HG02870 (cell line): ENCODE data around the gene RPTOR.
"Not testable (repeated sequence)": the region's sequence is repeated elsewhere in the genome, so short reads cannot be mapped to it uniquely, and the experiment has no call there.

Source experiments
- ATAC-seq: cut with Tn5 transposase; IDR thresholded peaks from one replicate; pipeline ENCODE4 v1.9.1; 2021; ENCODE audit warnings: mild to moderate bottlenecking, moderate library complexity; ENCODE audit not compliant: unreplicated experiment

Gene RPTOR

GRCh38 chr17:80803451-80804428 lies 259.1 kb downstream of the RPTOR start:
- ATAC-seq = no peak

GRCh38 chr17:80804466-80804865 lies 259.8 kb downstream of the RPTOR start:
- ATAC-seq = no peak

- ATAC-seq = no peak
Measured at GRCh38 chr17:80805032-80805751, 260.6 kb downstream of the RPTOR start.

- ATAC-seq = no peak
Measured at GRCh38 chr17:80807014-80807413, 262.4 kb downstream of the RPTOR start.

- ATAC-seq = no peak
Measured at GRCh38 chr17:80807882-80808281, 263.2 kb downstream of the RPTOR start.

- ATAC-seq = no peak
Measured at GRCh38 chr17:80811181-80812105, 266.8 kb downstream of the RPTOR start.

DNA sequence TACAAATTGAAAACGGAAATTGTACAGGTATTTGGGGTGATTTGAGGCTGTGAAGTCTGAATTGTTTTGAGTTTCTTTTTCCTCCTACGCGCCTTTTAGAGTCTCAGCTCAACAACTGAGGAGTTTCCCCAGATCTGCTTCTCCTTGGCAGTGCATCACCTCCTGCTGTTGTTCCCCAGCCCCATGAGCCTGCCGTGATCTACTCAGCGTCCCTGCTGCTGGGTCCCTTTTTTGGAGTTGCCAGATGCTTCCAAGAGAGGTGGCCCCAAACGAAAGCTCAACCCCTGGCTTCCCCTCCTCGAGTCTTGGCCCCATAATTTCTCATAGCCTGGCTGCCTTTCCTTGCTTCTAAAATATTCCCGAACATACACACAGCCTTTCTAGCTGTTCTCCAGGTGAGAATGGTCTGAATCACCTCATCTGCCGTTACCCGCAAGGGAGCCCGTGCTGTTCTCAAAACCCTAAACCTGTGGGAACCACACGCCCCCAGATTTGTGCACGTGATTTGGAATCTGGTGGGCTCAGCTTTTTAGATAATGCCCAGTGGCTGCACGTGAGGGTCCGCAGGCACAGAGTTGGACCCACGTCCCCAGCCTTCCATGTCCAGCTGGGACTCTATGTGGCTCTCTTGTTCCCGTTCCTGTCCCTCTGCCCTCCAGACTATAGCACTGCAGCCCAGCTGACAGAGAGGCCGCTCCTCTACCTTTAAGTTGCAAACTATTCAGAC lies 267.9 kb downstream of the RPTOR start:
- no peak for ATAC-seq

DNA sequence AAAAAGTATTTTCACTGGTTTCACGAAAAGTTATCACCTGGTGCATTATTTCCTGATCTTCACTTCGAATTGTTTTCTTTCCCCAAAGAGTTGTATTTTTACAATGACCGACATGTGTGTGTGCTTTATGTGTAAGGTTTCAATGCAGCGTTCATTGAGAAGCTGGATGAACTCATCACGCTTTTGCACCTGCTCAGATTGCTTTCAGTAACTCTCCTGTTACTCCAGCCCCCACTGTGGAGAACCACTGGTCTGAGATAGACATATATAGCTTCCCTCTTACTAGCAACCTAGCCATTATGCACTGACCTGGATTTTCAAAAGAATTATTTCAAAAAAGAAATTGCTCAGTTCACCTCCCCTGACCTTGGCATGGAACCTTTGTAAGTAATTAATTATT lies 268.7 kb downstream of the RPTOR start:
- ATAC-seq = no peak

- ATAC-seq = no peak
Measured at GRCh38 chr17:80814491-80814890, 269.9 kb downstream of the RPTOR start.

- no peak for ATAC-seq
Measured at GRCh38 chr17:80815151-80815681, 270.6 kb downstream of the RPTOR start.

DNA sequence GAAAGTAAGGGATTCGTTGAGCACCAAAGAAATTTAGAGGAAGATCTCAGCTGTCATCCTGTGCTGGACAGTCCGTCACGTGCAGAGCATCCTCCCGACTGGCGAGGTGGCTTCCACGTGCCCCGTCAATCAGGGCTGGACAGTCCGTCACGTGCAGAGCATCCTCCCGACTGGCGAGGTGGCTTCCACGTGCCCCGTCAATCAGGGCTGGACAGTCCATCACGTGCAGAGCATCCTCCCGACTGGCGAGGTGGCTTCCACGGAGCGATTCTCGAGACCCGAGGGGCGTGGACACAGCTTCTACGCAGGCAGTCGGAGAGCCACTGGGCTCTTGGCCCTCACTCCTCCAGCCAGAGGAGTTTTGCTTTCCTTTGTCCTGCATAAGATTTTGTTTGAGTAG lies 271.1 kb downstream of the RPTOR start:
- ATAC-seq = not testable (repeated sequence)

DNA sequence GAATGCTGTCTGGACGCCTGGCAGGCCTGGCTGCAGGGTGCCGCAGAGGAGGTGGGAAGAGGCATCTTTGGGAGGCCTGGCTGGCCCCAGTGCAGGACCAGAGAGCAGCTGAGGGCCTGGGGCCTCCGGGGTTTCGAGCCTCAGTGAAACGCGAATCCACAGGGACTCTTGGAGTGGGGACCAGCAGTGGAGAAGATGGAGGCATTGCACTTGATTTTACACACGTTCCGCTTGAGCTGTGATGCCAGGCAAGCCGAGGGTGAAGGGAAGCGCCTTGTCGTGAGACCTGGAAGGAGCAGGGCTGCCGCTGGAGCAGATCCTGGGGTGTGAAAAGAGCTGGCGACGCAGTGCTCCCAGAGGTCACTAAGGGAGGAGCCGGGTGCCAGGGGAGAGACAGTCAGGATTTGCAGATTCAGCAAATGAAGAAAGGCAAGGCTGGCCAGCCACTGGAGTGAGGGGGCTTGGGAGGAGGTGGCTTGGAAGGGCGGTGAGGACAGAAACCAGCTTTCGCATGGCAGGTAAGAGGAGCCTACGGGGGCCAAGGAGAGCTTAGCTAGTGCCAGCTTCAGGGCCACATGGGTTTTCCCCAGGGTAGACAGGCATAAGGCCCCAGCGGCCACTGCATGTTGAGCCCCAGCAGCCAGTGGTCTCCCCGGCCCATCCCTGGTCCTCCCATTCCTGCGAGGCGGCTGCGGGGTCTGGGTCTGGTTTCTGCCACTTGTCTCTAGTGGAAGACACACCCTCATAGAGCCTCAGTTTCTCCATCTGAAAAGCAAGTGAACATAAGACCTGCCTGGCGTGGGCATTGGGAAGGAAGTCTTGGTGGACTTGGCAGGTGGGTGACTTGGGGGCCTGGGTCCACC lies 271.8 kb downstream of the RPTOR start:
- ATAC-seq = no peak

DNA sequence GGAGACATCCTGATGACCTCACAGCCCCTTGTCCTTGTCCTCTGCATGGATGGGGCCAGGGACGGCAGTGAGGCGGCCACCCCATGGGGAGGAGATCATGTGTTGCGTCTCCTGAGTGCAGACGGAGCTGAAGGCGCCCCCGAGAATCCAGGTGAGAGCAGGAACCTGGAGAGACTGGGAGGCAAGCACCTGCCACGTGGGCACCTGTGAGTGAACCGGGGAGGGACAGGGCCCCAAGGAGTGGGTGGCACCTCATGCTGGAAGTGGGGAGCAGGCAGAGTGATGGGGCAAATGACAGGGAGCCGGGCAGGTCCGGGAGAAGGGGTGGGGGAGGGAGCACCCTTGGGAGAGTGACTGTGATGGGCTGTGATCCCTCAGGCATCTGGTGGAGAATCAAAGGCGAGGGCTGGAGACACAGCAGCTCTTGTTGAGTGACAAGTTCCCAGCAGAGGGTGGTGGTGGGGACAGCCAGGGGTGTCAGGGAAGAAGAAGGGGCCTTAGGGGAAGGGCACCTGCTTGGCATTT lies 272.7 kb downstream of the RPTOR start:
- ATAC-seq = no peak

DNA sequence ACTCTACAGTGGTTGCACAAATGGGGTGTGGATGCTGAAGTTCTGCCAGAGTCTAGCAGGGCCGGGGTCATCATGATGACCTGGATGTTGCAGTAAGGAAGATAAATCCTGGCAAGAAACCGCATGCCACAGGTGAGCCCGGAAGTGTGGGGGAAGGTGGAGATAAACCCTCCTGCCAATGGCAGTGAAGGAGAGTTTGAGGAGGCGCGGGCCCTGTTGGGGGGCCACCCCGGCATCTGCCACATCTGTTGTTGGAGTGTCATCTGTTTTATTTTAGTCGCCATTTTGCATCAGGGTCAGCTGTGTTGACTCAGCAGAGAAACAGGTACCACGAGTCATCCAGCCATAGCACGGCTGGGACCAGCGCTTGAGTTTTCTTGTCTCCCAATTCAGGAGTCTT lies 273.2 kb downstream of the RPTOR start:
- no peak for ATAC-seq

DNA sequence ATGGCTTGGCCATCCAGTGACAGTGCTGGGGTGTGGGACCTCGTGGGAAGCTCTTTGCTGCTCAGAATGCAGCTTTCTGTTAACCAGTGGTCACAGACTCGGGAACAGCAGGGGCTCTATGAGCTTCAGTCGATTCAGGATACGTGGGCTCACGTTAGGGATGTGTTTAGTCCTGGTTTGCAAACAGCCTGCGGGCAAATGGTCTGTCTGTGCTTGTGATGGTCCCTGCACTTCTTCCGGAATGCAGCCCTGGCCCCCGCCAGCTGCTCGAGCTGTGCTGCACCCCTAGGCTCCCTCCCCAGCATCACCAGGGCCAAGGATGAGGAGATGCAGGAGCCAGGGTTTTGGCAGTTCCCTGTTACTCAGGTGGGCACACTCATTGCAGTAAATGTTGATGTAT lies 274.2 kb downstream of the RPTOR start:
- no peak for ATAC-seq

DNA sequence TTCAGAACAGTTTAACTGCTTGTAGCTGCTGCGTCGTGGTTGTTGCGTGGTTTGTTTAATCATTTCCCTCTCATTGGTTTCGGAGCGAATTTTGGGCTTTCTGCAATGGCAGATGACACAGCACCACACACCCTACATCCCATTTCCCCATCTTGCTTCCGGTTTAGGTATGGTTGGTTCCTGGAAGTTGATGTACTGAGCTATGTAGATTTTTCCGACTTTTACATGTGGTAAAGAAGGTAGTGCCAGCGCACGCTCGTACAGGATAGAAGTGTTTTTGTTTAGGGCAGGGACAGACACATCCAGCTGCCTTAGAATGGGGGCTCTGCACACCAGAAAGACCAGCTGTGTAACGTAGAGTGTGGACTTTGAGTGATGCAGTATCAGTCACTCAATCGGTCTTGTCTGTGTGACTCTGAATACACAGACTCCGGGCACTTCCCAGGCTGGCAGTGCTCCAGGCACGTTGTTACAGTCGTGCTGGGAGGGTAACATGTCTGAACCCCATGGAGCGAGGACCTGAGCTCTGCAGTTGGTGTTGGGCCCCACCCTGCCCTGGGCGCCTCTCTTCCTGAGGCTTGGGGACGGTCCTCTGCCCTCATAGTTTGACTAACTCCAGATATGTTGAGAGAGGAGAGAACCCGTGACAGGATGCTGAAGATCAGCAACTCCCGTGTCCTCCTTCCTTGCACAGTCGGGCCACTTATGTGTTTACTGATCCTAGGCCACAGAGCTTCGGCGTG lies 275.0 kb downstream of the RPTOR start:
- no peak for ATAC-seq

- ATAC-seq = no peak
Measured at GRCh38 chr17:80820331-80820730, 275.7 kb downstream of the RPTOR start.

- no peak for ATAC-seq
Measured at GRCh38 chr17:80821546-80821945, 276.9 kb downstream of the RPTOR start.
